Fibroblast of lung (primary cell): ENCODE data around the gene PLAAT4.

Experiments
- CTCF ChIP-seq, 2 donors: IDR thresholded peaks in 1 of 2; conservative IDR thresholded peaks in 1 of 2; 1 replicate in 1 of 2; 2 replicates in 1 of 2; pipeline ENCODE4 v1.5.1; 2011 to 2012; ENCODE audit warnings: low read length in 2 of 2, control low read depth in 1 of 2, inconsistent platforms in 1 of 2, low read depth in 1 of 2, mild to moderate bottlenecking in 1 of 2
- EZH2 ChIP-seq: IDR thresholded peaks from 2 replicates; pipeline ENCODE4 v1.5.1; 2012; ENCODE audit warnings: low read length, control low read depth, mild to moderate bottlenecking; ENCODE audit errors: missing control alignments

GRCh38 chr11:63564056-63564774, 27.6 kb downstream of the PLAAT4 start:
- TF ChIP-seq CTCF (conservative IDR thresholded peaks at IDR 0.05 in 1 of 2, IDR thresholded peaks at IDR 0.05 in 1 of 2; ENCODE audit: low read depth in 1 of 2, low read length in 2 of 2) (no peak), EZH2 (no peak)
